HepG2 (cell line): Measurements from ENCODE around the gene PLXND1. TPM values are rescaled to one million over a fixed set of nuclear protein-coding genes. Genes with fewer than 3 reads are reported as not detected.
A peak's percentile ranks its signal among the peaks of the same experiment; 100 is the strongest.

Experiments
- JARID2 ChIP-seq: sonication (generic); formaldehyde crosslinking; IDR thresholded peaks from 2 replicates; pipeline ENCODE4 v1.8.1; 2023; ENCODE audit warnings: missing genetic modification reagents, inconsistent platforms; ENCODE audit not compliant: insufficient replicate concordance
- KDM1A ChIP-seq: IDR thresholded peaks from 2 replicates; pipeline ENCODE4 v1.6.1; 2016; ENCODE audit warnings: missing compliant biosample characterization
- MED1 ChIP-seq: sonication (generic); formaldehyde crosslinking; IDR thresholded peaks from 2 replicates; pipeline ENCODE4 v1.4.0; 2020; ENCODE audit warnings: missing genetic modification reagents
- NKX3-1 ChIP-seq: sonication (generic); formaldehyde crosslinking; IDR thresholded peaks from 2 replicates; pipeline ENCODE4 v1.5.0; 2020; ENCODE audit warnings: missing genetic modification reagents
- SP1 ChIP-seq, 2 experiments: fragments of 450-650 bp in 1 of 2; sonication (generic) in 1 of 2; formaldehyde crosslinking in 1 of 2; IDR thresholded peaks; 2 replicates each; pipeline versions ENCODE4 v1.4.0 to v1.6.1; 2016 to 2020; ENCODE audit warnings: missing genetic modification reagents in 1 of 2
- USF2 ChIP-seq, 2 experiments: sonication (generic) in 1 of 2; formaldehyde crosslinking in 1 of 2; IDR thresholded peaks; 2 replicates each; pipeline versions ENCODE4 v1.5.1 to v1.6.1; 2011 to 2020; ENCODE audit warnings: borderline replicate concordance in 1 of 2, low read depth in 1 of 2, low read length in 1 of 2, mild to moderate bottlenecking in 1 of 2, missing genetic modification reagents in 1 of 2, moderate library complexity in 1 of 2
- ZBTB2 ChIP-seq: sonication (generic); formaldehyde crosslinking; IDR thresholded peaks from 2 replicates; pipeline ENCODE4 v1.8.0; 2022; ENCODE audit warnings: low read depth, missing genetic modification reagents
- ZBTB43 ChIP-seq: sonication (generic); formaldehyde crosslinking; conservative IDR thresholded peaks from 2 replicates; pipeline ENCODE4 v1.4.0; 2020; ENCODE audit warnings: missing genetic modification reagents
- ZNF609 ChIP-seq: sonication (generic); formaldehyde crosslinking; IDR thresholded peaks from 2 replicates; pipeline ENCODE4 v1.4.0; 2020; ENCODE audit warnings: mild to moderate bottlenecking, missing genetic modification reagents, borderline replicate concordance
- ZNF615 ChIP-seq: sonication (generic); formaldehyde crosslinking; IDR thresholded peaks from 2 replicates; pipeline ENCODE4 v1.5.0; 2020; ENCODE audit warnings: mild to moderate bottlenecking, missing genetic modification reagents, borderline replicate concordance
- ZNF644 ChIP-seq: IDR thresholded peaks from 2 replicates; pipeline ENCODE4 v1.6.1; 2016; ENCODE audit warnings: low read depth
- ZNF800 ChIP-seq: sonication (generic); formaldehyde crosslinking; IDR thresholded peaks from 2 replicates; pipeline ENCODE4 v1.4.0; 2020; ENCODE audit warnings: missing genetic modification reagents
- polyA plus RNA-seq, 8 experiments: library from polyadenylated mRNA; depleted of rRNA in 3 of 8; stranded (reverse) in 7 of 8; unstranded in 1 of 8; fragments of >200 nt; fragmentation: Illumina TruSeq in 4 of 8; extraction: Trizol in 4 of 8; gene quantifications; 2 replicates each; pipeline versions ENCODE4 v1.2.1 to v1.2.3, GENCODE V29; 2011 to 2016; ENCODE audit warnings: low read depth in 4 of 8, missing spikeins in 1 of 8, mixed read lengths in 1 of 8; ENCODE audit not compliant: insufficient read depth in 1 of 8
- total RNA-seq, 5 experiments: library from RNA; depleted of rRNA; stranded (reverse); fragments of >200 nt; fragmentation: Illumina TruSeq; extraction: Trizol; gene quantifications; 2 replicates each; pipeline ENCODE4 v1.2.3, GENCODE V29; 2016; ENCODE audit warnings: low read depth in 1 of 5

PLXND1 gene
- total and polyA plus RNA-seq, 2 of the 13 experiments (the other 11 are each of a cell fraction or from before 2014, with no cell fraction given): 15.9 to 42.0 TPM

- TF ChIP-seq ZNF800: no peak
- TF ChIP-seq ZBTB2 (CRISPR knock-in tag): no peak
- TF ChIP-seq MED1 (CRISPR knock-in tag): peak; percentile 47; the same call in 1 of the 2 replicates
- no peak for TF ChIP-seq ZBTB43 (CRISPR knock-in tag)
- TF ChIP-seq SP1 (IDR thresholded peaks at IDR 0.05): no peak
- no peak for TF ChIP-seq SP1 (CRISPR knock-in tag; IDR thresholded peaks at IDR 0.05)
- peak; percentile 24 for TF ChIP-seq JARID2 (CRISPR knock-in tag)
- no peak for TF ChIP-seq USF2 (IDR thresholded peaks at IDR 0.05; ENCODE audit: low read depth, low read length)
- TF ChIP-seq USF2 (CRISPR knock-in tag; IDR thresholded peaks at IDR 0.05; ENCODE audit: borderline replicate concordance): no peak
- TF ChIP-seq ZNF615 (CRISPR knock-in tag): no peak
- peak; percentile 86 for TF ChIP-seq ZNF644 (CRISPR knock-in tag)
- TF ChIP-seq KDM1A: peak; percentile 99
- TF ChIP-seq ZNF609 (CRISPR knock-in tag): peak; percentile 49
- no peak for TF ChIP-seq NKX3-1 (CRISPR knock-in tag)
Observed at GRCh38 chr3:129612534-129613366, 6.3 kb upstream of the PLXND1 start (continued).
